Measurements from ENCODE around the gene WAPL. TPM values are rescaled to one million over a fixed set of nuclear protein-coding genes. Genes with fewer than 3 reads are reported as not detected.

The WAPL gene
- total and polyA plus RNA-seq, 2 of the 8 experiments (the other 6 are each of a cell fraction or from before 2014, with no cell fraction given): 12.8 to 48.1 TPM

DNA sequence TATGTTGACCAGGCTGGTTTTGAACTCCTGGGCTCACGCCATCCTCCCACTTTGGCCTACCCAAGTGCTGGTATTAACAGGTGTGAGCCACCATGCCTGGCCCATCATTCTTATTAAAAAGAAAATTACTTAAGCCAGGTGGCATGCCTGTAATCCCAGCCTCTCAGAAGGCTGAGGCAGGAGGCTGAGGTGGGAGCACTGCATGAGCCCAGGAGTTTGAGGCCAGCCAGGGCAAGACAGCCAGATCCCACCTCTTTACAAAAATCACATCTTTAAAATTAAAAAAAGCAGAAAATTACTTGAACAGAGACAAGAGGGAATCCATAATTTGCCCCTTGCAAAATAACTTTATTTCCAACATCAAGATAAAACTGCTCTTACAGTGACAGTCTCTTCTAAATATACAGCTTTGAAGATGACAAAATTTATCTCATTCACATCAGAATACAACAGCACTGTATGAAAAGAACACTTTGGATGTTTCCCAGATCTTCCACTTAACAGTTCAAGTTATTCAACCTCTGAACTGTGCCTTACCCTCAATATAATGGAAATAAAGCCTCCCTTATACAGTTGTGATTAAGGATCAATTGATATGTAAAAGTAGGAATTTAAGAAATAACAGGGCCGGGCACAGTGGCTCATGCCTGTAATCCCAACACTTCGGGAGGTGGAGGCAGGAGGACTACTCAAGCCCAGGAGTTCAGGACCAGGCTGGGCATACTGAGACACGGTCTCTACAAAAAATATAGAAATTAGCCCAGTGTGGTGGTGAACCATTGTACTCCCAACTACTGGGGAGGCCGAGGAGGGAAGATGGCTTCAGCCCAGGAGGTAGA lies 10.3 kb downstream of the WAPL start:
- Histone ChIP-seq H3K14ac (ENCODE audit: insufficient read length) (no peak overlapping the region), H3K4ac (replicated peaks; ENCODE audit: insufficient read length, low read depth, low read length) (no peak overlapping the region), H4K8ac (ENCODE audit: extremely low read depth, insufficient read depth, low read length) (no peak overlapping the region), H2BK15ac (ENCODE audit: low read length) (no peak overlapping the region), H3K4me2 (ENCODE audit: insufficient read depth in 1 of 2, low read depth in 2 of 2, low read length in 2 of 2) (peak overlapping the region; percentile 1 to 18; a peak in 3 of 4 replicates), H3K79me2 (ENCODE audit: control insufficient read depth in 1 of 2, insufficient read depth in 2 of 2, low read length in 2 of 2) (peaks cover 15 to 89% of the 10 kb centered on the region in 2 experiments), H3K23ac (ENCODE audit: insufficient read length) (no peak overlapping the region), H3K27ac (ENCODE audit: low read depth, low read length) (no peak overlapping the region), H4K5ac (ENCODE audit: insufficient read length, low read depth, low read length) (no peak overlapping the region), H3K27me3 (replicated peaks in 1 of 4; ENCODE audit: control insufficient read depth in 3 of 4, extremely low read depth in 1 of 4, insufficient read depth in 3 of 4, low read length in 3 of 4) (no peaks in the 10 kb centered on the region), H4K91ac (replicated peaks; ENCODE audit: insufficient read length, low read length) (no peak overlapping the region), H3K9ac (replicated peaks in 1 of 4; ENCODE audit: extremely low read depth in 1 of 4, low read depth in 3 of 4, low read length in 3 of 4) (no peak overlapping the region), H3K4me1 (replicated peaks in 1 of 4; ENCODE audit: control insufficient read depth in 3 of 4, insufficient read depth in 4 of 4, low read length in 3 of 4) (peaks cover 0 to 6% (median 2%) of the 10 kb centered on the region in 4 experiments; a peak in 1 of 7 replicates), H3K18ac (ENCODE audit: extremely low read depth, low read length) (no peak overlapping the region), H3K36me3 (ENCODE audit: control insufficient read depth in 2 of 4, insufficient read depth in 4 of 4, low read length in 3 of 4) (peaks cover 0 to 24% (median 3%) of the 10 kb centered on the region in 4 experiments; a peak in 5 of 8 replicates), H2BK120ac (replicated peaks; ENCODE audit: low read depth, low read length) (no peak overlapping the region), H2BK5ac (ENCODE audit: low read depth, low read length) (no peak overlapping the region), H3K79me1 (ENCODE audit: low read depth, low read length) (peaks cover 2% of the 10 kb centered on the region), H2AFZ (ENCODE audit: low read length) (no peak overlapping the region), H2BK12ac (ENCODE audit: low read depth, low read length) (no peak overlapping the region), H3K56ac (replicated peaks; ENCODE audit: insufficient read length, low read depth, low read length) (no peak overlapping the region), H4K20me1 (replicated peaks in 1 of 2; ENCODE audit: control insufficient read depth in 1 of 2, insufficient read depth in 2 of 2, low read length in 2 of 2) (peaks cover 8 to 16% of the 10 kb centered on the region in 2 experiments), H2BK20ac (ENCODE audit: low read length) (no peak overlapping the region), H3K4me3 (ENCODE audit: extremely low read depth in 1 of 4, insufficient read depth in 2 of 4, low read depth in 3 of 4, low read length in 4 of 4) (no peak overlapping the region), H3K9me3 (ENCODE audit: insufficient read depth in 2 of 2, low read depth in 1 of 2, low read length in 1 of 2) (no peaks in the 10 kb centered on the region), H2AK5ac (ENCODE audit: low read depth, low read length) (no peak overlapping the region), H3K23me2 (ENCODE audit: low read depth, low read length) (peaks cover 2% of the 10 kb centered on the region; the same call in 1 of the 2 replicates)
- no peak for TF ChIP-seq GABPA (IDR thresholded peaks at IDR 0.05; ENCODE audit: borderline replicate concordance, insufficient read depth, low read length)
- no peak for TF ChIP-seq NANOG (IDR thresholded peaks at IDR 0.05; ENCODE audit: insufficient read depth, low read depth, low read length, poor library complexity, severe bottlenecking)
- TF ChIP-seq KDM4A (IDR thresholded peaks at IDR 0.05; ENCODE audit: low read depth, low read length, severe bottlenecking): no peak
- TF ChIP-seq CHD1 (IDR thresholded peaks at IDR 0.05; ENCODE audit: low read depth, low read length): no peak
- no peak for TF ChIP-seq SUZ12 (IDR thresholded peaks at IDR 0.05; ENCODE audit: low read length)
- no peak for TF ChIP-seq POLR2AphosphoS5 (IDR thresholded peaks at IDR 0.05; ENCODE audit: low read depth, low read length)
- TF ChIP-seq RBBP5 (IDR thresholded peaks at IDR 0.05; ENCODE audit: borderline replicate concordance, low read depth, low read length): no peak
- TF ChIP-seq NRF1 (IDR thresholded peaks at IDR 0.05; ENCODE audit: low read depth, low read length): no peak
- FAIRE-seq (no peak), DNase-seq (ENCODE audit: low read depth in 1 of 2, low spot score in 2 of 2) (no peak)
- WGBS, 2 experiments (ENCODE audit: extremely low coverage in 1 of 2, insufficient coverage in 1 of 2, insufficient read length in 1 of 2, insufficient replicate concordance in 2 of 2, low coverage in 1 of 2, low lambda C conversion rate in 2 of 2, missing lambda C conversion rate in 1 of 2): 83% methylated on average over 5 of the region's 5 CpGs; no CpG with 5 or more reads in 1 of the 2 experiments
- ChIA-PET POLR2A (ENCODE audit: partially characterized antibody) (interaction anchor here (1.2 kb wide), 1 partner anchor 11 kb away, joined by 3 read pairs; the partner anchor contains the start of gene WAPL), CTCF (ENCODE audit: partially characterized antibody) (interaction anchor here (0.6 to 1.5 kb wide), 3 partner anchors 48 to 111 kb away, joined by 4 to 5 read pairs (median 5); no protein-coding TSS in a partner anchor)

Measured in H1 (cell line).